Measurements from ENCODE around the gene ITPK1. TPM values are rescaled to one million over a fixed set of nuclear protein-coding genes. Genes with fewer than 3 reads are reported as not detected.
A peak's percentile ranks its signal among the peaks of the same experiment; 100 is the strongest.

ITPK1 gene
- total RNA-seq, 1 experiment from 2014 or later, result 18.8 TPM

DNA sequence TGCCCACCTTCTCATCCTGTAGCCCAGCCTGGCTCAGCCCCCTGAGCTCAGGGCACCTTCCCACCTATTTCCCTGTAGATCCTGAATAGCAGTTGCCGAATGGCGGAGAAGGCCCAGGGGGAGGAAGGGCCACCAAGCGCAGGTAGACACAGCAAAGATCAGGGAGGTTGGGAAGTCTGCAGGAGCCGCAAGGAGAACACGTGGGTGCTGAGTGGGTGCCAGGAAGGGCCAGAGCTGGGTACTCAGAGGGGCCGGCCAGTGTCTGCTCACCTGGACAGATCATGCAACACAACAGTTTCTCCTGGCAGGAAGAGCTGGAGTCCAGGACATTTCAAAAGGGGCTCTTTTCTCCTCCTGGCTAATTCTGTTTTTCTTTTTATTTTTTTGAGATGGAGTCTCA lies 162.2 kb downstream of the ITPK1 start:
- DNase-seq (ENCODE audit: low spot score), result no peak

GRCh38 chr14:92952481-92953298 lies 163.0 kb downstream of the ITPK1 start:
- no peak for DNase-seq (ENCODE audit: low spot score)

GRCh38 chr14:92951912-92952471 lies 163.7 kb downstream of the ITPK1 start:
- DNase-seq (ENCODE audit: low spot score), result peak; percentile 53

DNA sequence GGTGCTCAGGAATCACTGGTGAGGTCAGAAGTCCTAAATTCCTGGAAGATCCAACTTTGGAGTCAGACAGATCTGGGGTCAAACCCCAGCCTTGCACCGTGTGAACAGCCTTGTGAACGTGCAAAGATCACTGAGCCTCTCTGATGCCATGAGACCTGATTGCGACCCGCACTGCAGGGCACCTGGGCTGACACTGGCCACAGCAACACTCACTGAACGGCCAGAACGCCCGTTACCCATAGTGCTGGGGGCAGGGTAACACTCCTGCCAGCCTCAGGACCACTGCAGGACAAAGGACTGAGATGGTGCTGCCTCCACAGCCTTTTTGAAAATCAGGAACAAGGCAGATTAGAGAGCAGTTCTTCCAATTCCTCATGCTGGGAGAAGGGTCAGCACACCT lies 164.5 kb downstream of the ITPK1 start:
- DNase-seq (ENCODE audit: low spot score), result no peak

DNA sequence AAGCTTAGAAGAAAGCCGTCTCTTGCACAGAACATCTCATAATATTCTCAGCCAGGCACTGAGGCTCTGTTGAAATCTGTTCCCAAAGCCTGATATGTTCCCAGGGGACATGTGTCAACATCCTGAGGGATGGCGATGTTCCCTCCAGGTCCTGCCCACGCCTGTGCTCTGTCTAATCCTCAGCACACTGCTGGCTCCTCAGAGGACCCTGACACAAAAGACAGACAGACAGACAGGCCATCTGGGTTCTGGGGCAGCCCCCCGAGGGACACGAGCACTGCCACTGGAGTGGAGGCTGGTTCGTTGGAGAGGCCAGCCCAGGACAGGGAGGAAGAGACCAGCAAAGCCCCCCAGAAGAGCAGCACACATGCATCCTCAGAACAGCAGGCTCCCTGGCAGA lies 165.0 kb downstream of the ITPK1 start:
- DNase-seq (ENCODE audit: low spot score), result no peak

DNA sequence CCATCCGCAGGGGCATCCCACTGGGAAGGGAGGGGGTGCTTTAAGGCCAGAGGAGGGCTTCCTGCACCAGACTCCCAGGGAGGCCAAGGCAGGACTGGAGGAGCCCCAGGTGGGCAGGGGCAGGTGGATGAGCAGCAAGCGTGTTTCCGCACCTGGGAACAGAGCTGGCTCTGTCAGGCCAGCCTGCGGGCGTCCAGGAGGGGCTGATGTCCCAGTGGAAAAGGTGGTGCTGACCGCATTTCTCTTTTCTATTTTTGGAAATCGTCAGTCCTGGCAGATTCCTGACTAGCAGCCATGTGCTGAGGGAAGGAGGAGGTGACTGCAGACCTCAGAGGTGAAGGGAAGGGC lies 165.6 kb downstream of the ITPK1 start:
- no peak for DNase-seq (ENCODE audit: low spot score)

DNA sequence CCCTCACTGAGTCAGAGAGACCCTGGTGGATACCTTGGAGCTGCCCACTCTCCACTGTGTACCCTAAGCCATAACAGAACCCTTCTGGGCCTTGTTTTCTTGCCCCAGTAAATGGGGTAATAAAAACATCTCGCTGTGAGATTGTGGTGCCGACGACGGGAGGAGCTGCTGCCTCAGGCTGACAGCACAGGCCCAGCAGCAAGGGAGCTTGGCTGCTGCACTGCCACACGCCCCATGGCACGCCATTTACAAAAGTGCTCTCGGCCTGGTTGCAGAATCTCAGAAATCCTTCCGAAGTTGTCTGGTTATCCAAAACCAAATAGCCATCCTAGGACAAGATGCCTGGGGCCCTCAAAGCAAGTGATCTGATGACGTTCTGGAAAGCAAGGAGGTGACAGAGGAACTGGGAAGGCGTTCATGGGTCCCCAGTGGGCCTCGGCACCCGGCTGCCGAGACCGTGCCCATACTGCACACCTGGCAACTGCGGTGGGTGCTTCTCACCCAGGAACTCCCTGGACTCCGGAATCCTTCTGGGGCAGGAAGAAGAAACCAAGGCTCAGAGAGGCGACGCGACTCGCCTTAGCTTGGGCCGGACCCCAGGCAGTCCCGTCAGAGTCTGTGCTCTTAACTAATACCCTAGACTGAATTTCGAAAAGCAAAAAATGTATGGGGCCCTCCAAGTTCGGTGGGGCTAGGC lies 166.1 kb downstream of the ITPK1 start:
- no peak for DNase-seq (ENCODE audit: low spot score)

GRCh38 chr14:92948647-92949046 lies 167.1 kb downstream of the ITPK1 start:
- DNase-seq (ENCODE audit: low spot score), result no peak

GRCh38 chr14:92946847-92947545 lies 168.7 kb downstream of the ITPK1 start:
- no peak for DNase-seq (ENCODE audit: low spot score)

GRCh38 chr14:92945959-92946846 lies 169.5 kb downstream of the ITPK1 start:
- peak; percentile 83 for DNase-seq (ENCODE audit: low spot score)

DNA sequence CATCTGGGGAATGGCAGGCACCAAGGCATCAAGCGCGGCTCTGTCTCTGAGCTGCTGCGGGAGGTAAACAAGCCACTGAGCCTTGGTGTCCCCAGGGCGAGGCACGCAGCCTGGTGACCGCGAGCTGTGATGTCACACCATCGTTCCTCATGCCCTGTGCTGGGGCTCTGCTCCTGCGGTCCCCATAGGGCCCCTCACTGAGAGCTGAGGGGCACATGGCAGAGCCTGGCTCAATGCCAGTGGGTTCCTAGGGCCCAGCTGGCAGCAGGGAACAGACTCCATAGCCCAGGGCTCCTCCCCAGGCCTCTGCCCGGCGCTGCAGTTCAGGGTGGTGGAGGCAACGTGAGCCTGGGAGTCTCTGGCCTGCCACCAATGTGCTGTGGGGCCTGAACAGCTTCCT lies 170.2 kb downstream of the ITPK1 start:
- DNase-seq (ENCODE audit: low spot score), result no peak

- no peak for DNase-seq (ENCODE audit: low spot score)
Measured at GRCh38 chr14:92944976-92945375, 170.7 kb downstream of the ITPK1 start.

GRCh38 chr14:92943855-92944570 lies 171.7 kb downstream of the ITPK1 start:
- no peak for DNase-seq (ENCODE audit: low spot score)

- no peak for DNase-seq (ENCODE audit: low spot score)
Measured at GRCh38 chr14:92942976-92943710, 172.6 kb downstream of the ITPK1 start.

GRCh38 chr14:92942576-92942975 lies 173.1 kb downstream of the ITPK1 start:
- DNase-seq (ENCODE audit: low spot score), result no peak

GRCh38 chr14:92942136-92942535 lies 173.6 kb downstream of the ITPK1 start:
- DNase-seq (ENCODE audit: low spot score), result no peak

- DNase-seq (ENCODE audit: low spot score), result no peak
Measured at GRCh38 chr14:92941531-92941930, 174.2 kb downstream of the ITPK1 start.

GRCh38 chr14:92940543-92940942 lies 175.2 kb downstream of the ITPK1 start:
- DNase-seq (ENCODE audit: low spot score), result no peak

GRCh38 chr14:92939699-92940098 lies 176.0 kb downstream of the ITPK1 start:
- DNase-seq (ENCODE audit: low spot score), result no peak

All from H4 (cell line).